ENCODE measurements around the gene RARA. TPM values are rescaled to one million over a fixed set of nuclear protein-coding genes. Genes with fewer than 3 reads are reported as not detected.

RARA gene
- total RNA-seq, 6 experiments from 2014 or later, result 17.7 to 41.9 (median 22.9) TPM

DNA sequence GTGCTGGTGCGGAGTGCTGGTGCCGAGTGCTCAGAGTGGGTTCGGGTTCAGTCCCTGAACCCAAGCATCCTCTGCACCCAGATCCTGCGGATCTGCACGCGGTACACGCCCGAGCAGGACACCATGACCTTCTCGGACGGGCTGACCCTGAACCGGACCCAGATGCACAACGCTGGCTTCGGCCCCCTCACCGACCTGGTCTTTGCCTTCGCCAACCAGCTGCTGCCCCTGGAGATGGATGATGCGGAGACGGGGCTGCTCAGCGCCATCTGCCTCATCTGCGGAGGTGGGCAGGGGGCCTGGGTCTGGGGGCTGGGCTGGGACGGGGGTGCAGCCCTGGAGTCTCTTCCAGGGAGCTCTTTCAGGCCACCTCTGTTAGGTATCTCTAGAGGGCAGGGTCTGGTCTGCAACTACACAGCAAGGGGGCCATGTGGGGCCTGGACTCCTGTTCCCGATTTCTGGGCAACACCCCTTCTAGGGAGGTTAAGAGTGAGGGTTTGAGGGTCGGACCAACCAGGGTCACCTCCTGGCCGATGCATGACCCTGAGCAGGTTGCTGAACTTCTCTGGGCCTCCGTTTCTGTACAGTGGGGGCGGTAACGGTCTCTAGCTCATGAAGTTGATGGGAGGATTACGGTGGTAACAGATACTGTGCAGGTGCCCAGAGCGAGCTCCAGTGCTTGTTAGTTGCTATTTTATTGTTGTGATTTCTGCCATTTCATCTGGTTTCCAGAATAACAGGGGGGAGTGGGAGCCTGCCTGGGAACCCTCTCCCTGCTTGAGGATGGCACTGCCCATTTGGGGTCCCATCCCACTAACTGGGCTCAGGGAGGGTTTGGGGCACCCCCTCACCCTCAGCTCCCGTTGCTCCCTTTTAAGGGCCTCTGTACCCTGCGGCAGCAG is 45.5 kb downstream of the RARA start:
- H3K27me3 ChIP-seq, result no peaks in the 10 kb centered on the region
- intact Hi-C loops (cut with DNase I), result loop anchor here (5.0 kb wide), 2 partner anchors 47 to 63 kb away; partner anchors contain the start of genes RARA (in 2 of the 2) and TOP2A (in 1 of the 2)
- peak overlapping the region in 2 of 3 donors; percentile 24 to 28 for H3K27ac ChIP-seq
- H3K36me3 ChIP-seq, result peaks cover 0 to 25% (median 11%) of the 10 kb centered on the region in 4 donors
- no peak for TF ChIP-seq POLR2A (IDR thresholded peaks at IDR 0.05)
- no peak for TF ChIP-seq CTCF (IDR thresholded peaks at IDR 0.05)
- peak overlapping the region; percentile 16 to 44 (median 24) for H3K4me3 ChIP-seq
- no peaks in the 10 kb centered on the region for H3K9me3 ChIP-seq
- DNase-seq (peak in 1 of 3 donors; percentile 57), ATAC-seq (no peak)
- H3K4me1 ChIP-seq, result peaks cover 0 to 68% (median 36%) of the 10 kb centered on the region in 4 donors
- 26% methylated on average over 5 of the region's 30 CpGs for WGBS (ENCODE audit: insufficient coverage, low coverage, low lambda C conversion rate, missing lambda C conversion rate)

DNA sequence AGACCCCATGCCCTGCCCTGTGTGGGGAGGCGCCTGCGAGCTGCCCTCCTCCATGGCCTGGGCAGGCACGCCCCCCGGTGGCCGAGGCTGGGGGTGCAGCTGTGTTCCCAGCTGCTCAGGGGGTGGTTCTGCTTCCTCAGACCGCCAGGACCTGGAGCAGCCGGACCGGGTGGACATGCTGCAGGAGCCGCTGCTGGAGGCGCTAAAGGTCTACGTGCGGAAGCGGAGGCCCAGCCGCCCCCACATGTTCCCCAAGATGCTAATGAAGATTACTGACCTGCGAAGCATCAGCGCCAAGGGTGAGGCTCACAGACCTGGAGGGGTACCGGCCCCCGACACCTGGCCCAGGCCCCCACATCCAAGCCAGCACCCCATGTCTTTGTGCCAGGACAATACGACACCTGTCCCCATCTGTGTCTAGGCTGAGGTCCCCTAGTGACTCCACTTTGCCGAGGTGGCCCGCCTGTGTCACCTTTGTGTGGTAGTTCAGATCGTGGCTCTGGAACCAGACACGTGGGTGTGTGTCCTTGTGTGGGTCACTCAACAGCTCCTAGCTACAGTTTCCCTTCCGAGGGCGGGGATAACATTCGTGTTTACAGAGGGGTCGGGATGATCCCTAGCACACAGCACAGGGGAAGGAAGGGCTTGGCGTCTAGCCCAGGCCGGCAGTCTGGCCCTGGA is 46.3 kb downstream of the RARA start:
- DNase-seq, result peak; percentile 79 to 82 (median 80)
- Histone ChIP-seq H3K4me1 (peaks cover 0 to 60% (median 32%) of the 10 kb centered on the region in 4 donors), H3K9me3 (no peaks in the 10 kb centered on the region), H3K36me3 (peaks cover 0 to 19% (median 11%) of the 10 kb centered on the region in 4 donors), H3K27ac (peak overlapping the region in 2 of 3 donors; percentile 24 to 28), H3K27me3 (no peaks in the 10 kb centered on the region), H3K4me3 (peak overlapping the region in 1 of 3 donors; percentile 3)
- intact Hi-C loops (cut with DNase I), result loop anchor here in 1 of 2 donors (5.0 kb wide), 2 partner anchors 48 to 62 kb away; partner anchors contain the start of genes RARA and TOP2A
- TF ChIP-seq POLR2A (IDR thresholded peaks at IDR 0.05), result no peak
- TF ChIP-seq CTCF (IDR thresholded peaks at IDR 0.05), result peak; percentile 94 to 99 (median 97)
- peak; percentile 47 to 57 (median 48) for ATAC-seq
- 18% methylated on average over 9 of the region's 29 CpGs for WGBS (ENCODE audit: insufficient coverage, low coverage, low lambda C conversion rate, missing lambda C conversion rate)

DNA sequence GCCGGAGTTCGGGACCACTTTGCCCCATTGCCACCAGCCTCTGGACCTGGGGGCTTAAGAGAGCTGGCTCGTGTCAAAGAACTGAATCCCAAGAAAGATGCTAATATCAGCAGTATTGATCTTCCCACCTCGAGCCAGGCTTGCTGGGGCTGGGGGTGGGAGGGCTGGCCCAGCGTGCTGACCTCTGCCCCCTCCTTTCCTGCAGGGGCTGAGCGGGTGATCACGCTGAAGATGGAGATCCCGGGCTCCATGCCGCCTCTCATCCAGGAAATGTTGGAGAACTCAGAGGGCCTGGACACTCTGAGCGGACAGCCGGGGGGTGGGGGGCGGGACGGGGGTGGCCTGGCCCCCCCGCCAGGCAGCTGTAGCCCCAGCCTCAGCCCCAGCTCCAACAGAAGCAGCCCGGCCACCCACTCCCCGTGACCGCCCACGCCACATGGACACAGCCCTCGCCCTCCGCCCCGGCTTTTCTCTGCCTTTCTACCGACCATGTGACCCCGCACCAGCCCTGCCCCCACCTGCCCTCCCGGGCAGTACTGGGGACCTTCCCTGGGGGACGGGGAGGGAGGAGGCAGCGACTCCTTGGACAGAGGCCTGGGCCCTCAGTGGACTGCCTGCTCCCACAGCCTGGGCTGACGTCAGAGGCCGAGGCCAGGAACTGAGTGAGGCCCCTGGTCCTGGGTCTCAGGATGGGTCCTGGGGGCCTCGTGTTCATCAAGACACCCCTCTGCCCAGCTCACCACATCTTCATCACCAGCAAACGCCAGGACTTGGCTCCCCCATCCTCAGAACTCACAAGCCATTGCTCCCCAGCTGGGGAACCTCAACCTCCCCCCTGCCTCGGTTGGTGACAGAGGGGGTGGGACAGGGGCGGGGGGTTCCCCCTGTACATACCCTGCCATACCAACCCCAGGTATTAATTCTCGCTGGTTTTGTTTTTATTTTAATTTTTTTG is 47.1 kb downstream of the RARA start:
- intact Hi-C loops (cut with DNase I), result loop anchor here in 1 of 2 donors (5.0 kb wide), 2 partner anchors 49 to 61 kb away; partner anchors contain the start of genes RARA and TOP2A
- WGBS (ENCODE audit: insufficient coverage, low coverage, low lambda C conversion rate, missing lambda C conversion rate), result 34% methylated on average over 13 of the region's 33 CpGs
- Histone ChIP-seq H3K36me3 (peaks cover 0 to 19% (median 11%) of the 10 kb centered on the region in 4 donors), H3K27ac (peak overlapping the region in 2 of 3 donors; percentile 20 to 33), H3K4me3 (no peak overlapping the region), H3K4me1 (peaks cover 0 to 54% (median 30%) of the 10 kb centered on the region in 4 donors), H3K27me3 (no peaks in the 10 kb centered on the region), H3K9me3 (no peaks in the 10 kb centered on the region)
- no peak for ATAC-seq
- DNase-seq, result peak in 2 of 3 donors; percentile 63 to 65
- TF ChIP-seq CTCF (IDR thresholded peaks at IDR 0.05) (no peak), POLR2A (IDR thresholded peaks at IDR 0.05) (no peak)

Data from right lobe of liver (tissue), 6 donors.